ENCODE data around the gene FAT4.

Gene FAT4

DNA sequence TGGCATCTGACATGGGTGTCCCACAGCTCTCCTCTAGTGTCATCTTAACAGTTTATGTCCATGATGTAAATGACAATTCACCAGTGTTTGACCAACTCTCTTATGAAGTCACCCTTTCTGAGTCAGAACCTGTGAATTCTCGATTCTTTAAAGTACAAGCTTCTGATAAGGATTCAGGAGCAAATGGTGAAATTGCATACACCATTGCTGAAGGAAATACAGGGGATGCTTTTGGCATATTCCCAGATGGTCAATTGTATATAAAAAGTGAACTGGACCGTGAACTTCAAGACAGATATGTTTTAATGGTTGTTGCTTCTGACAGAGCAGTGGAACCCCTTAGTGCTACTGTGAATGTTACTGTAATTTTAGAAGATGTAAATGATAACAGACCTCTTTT is 4.6 kb downstream of the FAT4 start:
- DNase-seq, result no peak

- DNase-seq, result no peak
These were observed 7.1 kb downstream of the FAT4 start for GRCh38 chr4:125321709-125322365.

DNA sequence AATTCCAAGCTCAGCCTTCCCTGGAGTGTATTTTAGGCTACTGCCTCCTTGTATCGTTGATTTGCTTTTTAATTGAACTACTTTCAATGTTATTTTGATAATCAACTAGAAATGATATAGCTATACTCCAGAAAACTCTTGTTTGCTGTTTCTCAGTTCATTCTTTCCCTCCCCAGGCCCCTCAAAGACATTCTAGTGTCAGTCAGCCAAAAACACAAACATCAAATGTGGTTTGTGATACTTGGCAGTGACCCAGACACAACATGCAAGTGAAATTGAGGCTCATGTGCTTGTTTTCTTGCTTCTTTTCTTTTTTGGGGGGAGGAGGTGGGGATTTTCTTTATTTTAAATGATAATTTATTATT is 7.6 kb downstream of the FAT4 start:
- DNase-seq, result no peak

GRCh38 chr4:125323654-125324053 is 8.9 kb downstream of the FAT4 start:
- no peak for DNase-seq

GRCh38 chr4:125325733-125326132 is 11.0 kb downstream of the FAT4 start:
- no peak for DNase-seq

DNA sequence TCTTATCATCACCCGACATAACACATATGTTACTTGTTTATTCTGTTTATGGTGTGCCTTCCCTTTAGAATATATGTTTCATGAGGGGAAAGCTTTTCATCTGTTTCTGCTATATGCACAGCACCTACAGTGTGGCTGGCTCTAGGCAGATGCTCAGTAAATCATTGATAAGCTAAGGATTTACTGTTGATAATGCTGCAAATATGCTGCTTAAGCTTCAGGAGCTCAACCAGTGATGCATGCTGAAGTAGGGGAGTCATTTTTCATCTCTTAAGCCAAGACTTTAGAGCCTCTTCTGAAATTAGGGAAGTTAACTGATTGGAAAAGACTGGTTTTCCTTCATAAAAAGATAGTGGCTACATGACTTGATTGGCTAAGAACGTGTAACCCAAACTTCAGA is 16.4 kb downstream of the FAT4 start:
- no peak for DNase-seq

- no peak for DNase-seq
These were observed 20.2 kb downstream of the FAT4 start for GRCh38 chr4:125334926-125335325.

DNA sequence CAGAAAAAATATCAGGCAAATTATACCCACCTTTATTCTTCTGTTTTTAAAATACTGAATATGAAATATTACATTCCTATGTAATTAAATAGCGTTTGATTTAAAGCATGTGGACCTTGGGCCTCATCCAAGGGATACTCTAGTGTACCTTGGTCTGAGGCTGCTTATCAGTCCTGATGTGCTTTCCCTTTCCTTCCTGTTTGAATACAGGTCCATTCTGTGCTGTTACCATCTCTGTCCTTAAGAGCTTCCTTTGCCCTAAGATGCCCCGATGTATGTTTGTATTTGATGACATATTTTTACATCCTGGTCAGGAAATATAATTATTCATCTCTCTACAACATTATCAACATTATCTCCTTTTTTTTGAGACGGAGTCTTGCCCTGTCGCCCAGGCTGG is 24.1 kb downstream of the FAT4 start:
- no peak for DNase-seq

GRCh38 chr4:125344198-125344597 is 29.4 kb downstream of the FAT4 start:
- no peak for DNase-seq

GRCh38 chr4:125346616-125347015 is 31.9 kb downstream of the FAT4 start:
- no peak for DNase-seq

- DNase-seq, result no peak
These were observed 35.8 kb downstream of the FAT4 start for GRCh38 chr4:125350470-125351135.

- DNase-seq, result no peak
These were observed 37.8 kb downstream of the FAT4 start for GRCh38 chr4:125352521-125352920.

GRCh38 chr4:125353131-125353530 is 38.4 kb downstream of the FAT4 start:
- no peak for DNase-seq

DNA sequence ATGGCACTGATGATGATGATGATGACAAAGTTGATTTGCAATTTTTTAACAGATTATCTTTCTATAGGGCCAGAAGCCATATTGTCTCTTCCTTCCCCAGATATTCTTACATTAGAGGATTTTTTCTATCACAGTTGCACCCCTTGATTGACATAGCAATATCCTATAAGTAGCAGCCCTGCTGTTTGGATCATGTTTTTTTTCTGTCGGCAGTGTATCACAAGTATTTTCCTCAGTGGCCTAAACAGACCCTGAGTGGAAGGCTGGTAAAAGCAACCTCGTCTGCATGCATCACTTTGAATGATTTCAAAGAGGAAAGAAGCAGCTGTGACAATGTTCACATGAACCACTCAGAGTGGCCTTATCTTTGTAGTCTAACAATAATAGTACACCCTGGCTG is 41.0 kb downstream of the FAT4 start:
- no peak for DNase-seq

GRCh38 chr4:125357675-125358074 is 42.9 kb downstream of the FAT4 start:
- no peak for DNase-seq

DNA sequence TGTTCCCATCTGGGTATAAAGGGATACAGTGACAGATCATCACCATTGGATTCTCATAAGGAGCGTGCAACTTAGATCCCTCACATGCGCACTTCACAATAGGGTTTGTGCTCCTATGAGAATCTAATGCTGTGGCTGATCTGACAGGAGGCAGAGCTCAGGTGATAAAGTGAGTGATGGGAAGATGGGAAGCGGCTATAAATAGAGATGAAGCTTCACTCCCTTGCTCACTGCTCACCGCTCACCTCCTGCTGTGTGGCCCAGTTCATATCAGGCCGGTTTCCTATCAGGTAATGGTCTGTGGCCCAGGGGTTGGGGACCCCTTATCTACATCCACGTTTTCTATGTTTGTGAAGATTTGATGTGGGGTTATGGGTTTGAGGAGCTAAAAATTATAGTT is 43.7 kb downstream of the FAT4 start:
- DNase-seq, result no peak

GRCh38 chr4:125359363-125359762 is 44.6 kb downstream of the FAT4 start:
- no peak for DNase-seq

DNA sequence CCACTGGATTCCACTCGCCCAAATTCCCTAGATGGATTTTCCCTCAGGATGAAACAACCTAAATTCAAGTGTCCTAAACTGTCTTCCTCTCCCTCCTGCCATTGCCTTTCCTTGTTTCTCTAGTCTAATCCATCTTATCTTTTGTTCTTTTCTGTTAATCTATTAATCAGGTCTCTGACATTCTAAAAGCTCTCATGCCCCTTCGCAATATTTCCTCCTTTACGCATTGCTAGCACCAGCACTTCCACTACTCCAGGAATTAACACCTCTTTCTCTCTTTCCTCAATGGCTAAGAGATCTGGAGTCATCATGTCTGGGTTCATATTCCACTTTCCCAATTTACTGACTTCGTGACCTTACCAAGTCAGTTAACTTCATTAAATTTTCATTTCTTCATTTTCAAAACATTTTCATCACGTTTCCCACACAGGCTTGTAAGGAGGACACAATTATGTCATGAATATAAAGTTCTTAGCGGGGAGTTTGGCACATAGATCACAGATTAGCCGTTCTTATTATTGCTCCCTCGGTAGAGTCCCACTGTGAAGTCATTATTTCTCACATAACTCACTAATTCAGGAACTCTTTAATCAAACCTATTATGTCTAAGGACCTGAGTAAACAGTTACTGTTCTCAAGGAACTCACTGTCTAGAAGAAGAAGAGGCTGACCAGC is 45.3 kb downstream of the FAT4 start:
- DNase-seq, result no peak

DNA sequence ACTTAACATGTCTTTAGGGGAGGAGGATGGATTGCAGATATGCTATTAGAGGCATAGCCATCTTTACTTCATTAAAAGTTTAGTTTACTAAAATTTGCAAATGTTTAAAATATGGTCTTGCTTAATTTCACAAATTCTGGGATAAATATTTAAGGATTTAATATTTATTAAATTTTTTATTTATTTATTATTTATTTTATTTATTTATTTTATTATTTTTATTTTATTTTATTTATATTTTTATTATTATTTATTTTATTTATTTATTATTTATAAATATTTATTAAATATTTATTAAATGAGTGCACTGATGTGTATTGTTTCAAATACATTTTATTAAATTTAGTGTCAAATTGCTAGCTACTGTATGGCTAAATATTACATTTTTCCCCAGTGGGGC is 46.0 kb downstream of the FAT4 start:
- no peak for DNase-seq
